Neural progenitor cell (in vitro differentiated cells): ENCODE results near the gene CNTNAP2.

ENCODE experiments used
- CTCF ChIP-seq: fragments of 200-600 bp; sonication (generic); IDR thresholded peaks from 2 replicates; pipeline ENCODE4 v1.5.1; 2017; ENCODE audit warnings: antibody characterized with exemption, mild to moderate bottlenecking
- EZH2phosphoT487 ChIP-seq: fragments of 200-600 bp; sonication (generic); IDR thresholded peaks from 2 replicates; pipeline ENCODE4 v1.6.1; 2017; ENCODE audit warnings: antibody characterized with exemption

GRCh38 chr7:147029953-147030352 lies 913.4 kb downstream of the CNTNAP2 start:
- no peak for TF ChIP-seq CTCF
- no peak for TF ChIP-seq EZH2phosphoT487
